Measurements from ENCODE around the gene TLDC2.

Gene TLDC2

DNA sequence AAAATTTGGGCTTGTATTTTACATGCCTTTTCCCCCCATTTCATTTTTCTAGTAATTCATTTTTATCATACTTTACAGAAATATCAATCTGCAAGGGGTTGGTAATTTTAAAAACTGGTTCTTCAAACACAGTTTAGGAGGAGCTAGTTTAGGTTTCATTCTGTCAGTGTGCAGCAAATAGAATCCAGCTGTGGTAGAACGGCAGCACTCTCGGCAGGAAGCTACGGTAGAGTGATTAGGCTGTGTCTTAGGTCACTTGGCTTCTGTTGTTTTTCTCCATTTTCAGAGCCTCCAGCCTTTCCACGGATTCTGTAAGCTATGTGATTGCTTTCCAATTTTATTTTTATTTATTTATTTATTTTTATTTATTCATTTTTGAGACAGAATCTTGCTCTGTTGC lies 32.7 kb downstream of the TLDC2 start:
- no peak overlapping the region for H3K4me3 ChIP-seq (replicated peaks in 1 of 2; ENCODE audit: low read depth in 2 of 2, low read length in 2 of 2)
- TF ChIP-seq, protein P1, sequence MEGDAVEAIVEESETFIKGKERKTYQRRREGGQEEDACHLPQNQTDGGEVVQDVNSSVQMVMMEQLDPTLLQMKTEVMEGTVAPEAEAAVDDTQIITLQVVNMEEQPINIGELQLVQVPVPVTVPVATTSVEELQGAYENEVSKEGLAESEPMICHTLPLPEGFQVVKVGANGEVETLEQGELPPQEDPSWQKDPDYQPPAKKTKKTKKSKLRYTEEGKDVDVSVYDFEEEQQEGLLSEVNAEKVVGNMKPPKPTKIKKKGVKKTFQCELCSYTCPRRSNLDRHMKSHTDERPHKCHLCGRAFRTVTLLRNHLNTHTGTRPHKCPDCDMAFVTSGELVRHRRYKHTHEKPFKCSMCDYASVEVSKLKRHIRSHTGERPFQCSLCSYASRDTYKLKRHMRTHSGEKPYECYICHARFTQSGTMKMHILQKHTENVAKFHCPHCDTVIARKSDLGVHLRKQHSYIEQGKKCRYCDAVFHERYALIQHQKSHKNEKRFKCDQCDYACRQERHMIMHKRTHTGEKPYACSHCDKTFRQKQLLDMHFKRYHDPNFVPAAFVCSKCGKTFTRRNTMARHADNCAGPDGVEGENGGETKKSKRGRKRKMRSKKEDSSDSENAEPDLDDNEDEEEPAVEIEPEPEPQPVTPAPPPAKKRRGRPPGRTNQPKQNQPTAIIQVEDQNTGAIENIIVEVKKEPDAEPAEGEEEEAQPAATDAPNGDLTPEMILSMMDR (IDR thresholded peaks at IDR 0.05; ENCODE audit: low read depth, low read length): no peak
- DNase-seq (ENCODE audit: low read depth in 2 of 2): no peak

DNA sequence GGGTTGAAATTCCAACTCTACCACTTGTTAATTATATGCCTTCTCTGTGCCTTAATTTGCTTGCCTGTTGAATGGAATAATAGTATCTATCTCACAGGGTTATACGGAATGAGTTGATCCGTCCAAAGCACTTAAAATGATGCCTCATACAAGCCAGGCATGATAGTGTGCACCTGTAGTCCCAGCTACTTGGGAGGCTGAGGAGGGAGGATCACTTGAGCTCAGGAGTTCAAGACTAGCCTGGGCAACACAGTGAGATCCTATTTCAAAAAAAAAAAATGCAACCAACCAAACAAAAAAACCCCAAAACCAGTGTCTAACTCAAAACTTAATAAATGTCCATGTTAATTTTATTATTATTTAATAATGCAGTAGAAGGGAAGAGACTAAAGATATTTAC lies 40.3 kb downstream of the TLDC2 start:
- DNase-seq (ENCODE audit: low read depth in 2 of 2): no peak
- TF ChIP-seq, protein P1 (IDR thresholded peaks at IDR 0.05; ENCODE audit: low read depth, low read length): no peak
- no peak overlapping the region for H3K4me3 ChIP-seq (replicated peaks in 1 of 2; ENCODE audit: low read depth in 2 of 2, low read length in 2 of 2)

DNA sequence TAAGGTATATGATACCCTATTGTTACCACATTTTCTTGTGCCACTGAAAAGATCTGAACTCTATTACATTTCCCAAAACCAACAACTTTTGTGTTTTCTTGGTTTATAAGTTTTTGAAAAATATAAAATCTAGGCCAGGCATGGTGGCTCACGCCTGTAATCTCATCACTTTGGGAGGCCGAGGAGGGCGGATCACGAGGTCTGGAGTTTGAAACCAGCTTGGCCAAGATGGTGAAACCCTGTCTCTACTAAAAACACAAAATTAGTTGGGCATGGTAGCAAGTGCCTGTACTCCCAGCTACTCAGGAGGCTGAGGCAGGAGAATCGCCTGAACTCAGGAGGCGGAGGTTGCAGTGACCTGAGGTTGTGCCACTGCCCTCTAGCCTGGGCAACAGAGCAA lies 41.3 kb downstream of the TLDC2 start:
- TF ChIP-seq, protein P1 (IDR thresholded peaks at IDR 0.05; ENCODE audit: low read depth, low read length): no peak
- DNase-seq (ENCODE audit: low read depth in 2 of 2): no peak
- H3K4me3 ChIP-seq (replicated peaks in 1 of 2; ENCODE audit: low read depth in 2 of 2, low read length in 2 of 2): no peak overlapping the region

DNA sequence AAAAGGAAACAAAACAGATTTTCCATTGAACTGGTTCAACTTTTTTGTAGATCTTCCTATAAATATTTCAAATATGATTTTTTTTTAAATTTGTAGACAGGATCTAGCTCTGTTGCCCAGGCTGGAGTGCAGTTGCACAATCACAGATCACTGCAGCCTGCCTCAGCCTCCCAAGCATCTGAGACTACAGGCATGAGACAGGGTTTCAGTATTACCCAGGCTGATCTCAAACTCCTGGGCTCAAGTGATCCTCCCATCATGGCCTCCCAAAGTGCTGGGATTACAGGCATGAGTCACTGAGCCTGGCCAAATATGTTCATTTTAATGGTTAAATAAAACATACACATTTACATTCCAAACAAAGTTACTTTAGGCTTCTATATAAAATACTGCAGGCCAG lies 42.0 kb downstream of the TLDC2 start:
- DNase-seq (ENCODE audit: low read depth in 2 of 2): peak in 1 of 2 donors; percentile 5
- H3K4me3 ChIP-seq (replicated peaks in 1 of 2; ENCODE audit: low read depth in 2 of 2, low read length in 2 of 2): no peak overlapping the region
- TF ChIP-seq, protein P1 (IDR thresholded peaks at IDR 0.05; ENCODE audit: low read depth, low read length): no peak

DNA sequence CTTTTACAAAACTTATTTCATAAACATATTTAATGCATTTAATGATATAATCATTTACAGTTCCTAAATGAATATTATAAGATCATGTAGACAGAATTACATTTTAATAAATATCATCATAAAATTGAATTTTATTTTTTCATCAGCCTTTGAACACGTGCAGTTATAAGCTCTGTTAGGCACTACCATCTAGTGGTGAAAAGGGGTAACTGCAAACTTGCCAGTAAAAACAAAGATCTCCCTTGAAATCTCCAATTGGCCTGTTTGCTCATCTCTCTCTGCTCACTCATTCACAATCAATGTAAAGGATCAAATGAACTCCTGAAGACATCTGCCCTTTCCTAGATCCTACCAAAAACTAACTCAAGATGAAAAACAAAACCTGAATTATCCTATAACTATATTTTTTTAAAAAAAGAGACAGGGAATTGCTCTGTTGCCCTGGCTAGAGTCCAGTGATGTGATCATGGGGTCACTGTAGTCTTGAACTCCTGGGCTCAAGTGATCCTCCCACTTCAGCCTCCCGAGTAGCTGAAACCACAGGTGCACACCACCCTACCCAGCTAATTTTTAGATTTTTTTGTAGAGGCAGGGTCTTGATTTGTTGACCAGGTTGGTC lies 43.9 kb downstream of the TLDC2 start:
- TF ChIP-seq, protein P1 (IDR thresholded peaks at IDR 0.05; ENCODE audit: low read depth, low read length): peak; percentile 94
- H3K4me3 ChIP-seq (replicated peaks in 1 of 2; ENCODE audit: low read depth in 2 of 2, low read length in 2 of 2): no peak overlapping the region
- DNase-seq (ENCODE audit: low read depth in 2 of 2): peak; percentile 77 to 82

DNA sequence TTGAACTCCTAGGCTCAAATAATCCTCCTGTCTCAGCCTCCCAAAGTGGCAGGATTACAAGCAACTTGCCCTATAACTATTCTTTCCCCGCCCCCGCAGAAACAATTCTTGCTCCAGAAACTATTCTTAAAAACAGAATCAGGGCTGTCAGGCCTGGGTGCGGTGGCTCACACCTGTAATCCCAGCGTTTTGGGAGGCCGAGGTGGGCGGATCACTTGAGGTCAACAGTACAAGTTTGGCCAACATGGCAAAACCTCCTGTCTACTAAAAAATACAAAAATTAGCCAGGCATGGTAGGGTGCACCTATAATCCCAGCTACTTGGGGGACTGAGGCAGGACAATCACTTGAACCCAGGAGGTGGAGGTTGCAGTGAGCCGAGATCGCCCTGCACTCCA lies 44.4 kb downstream of the TLDC2 start:
- H3K4me3 ChIP-seq (replicated peaks in 1 of 2; ENCODE audit: low read depth in 2 of 2, low read length in 2 of 2): no peak overlapping the region
- TF ChIP-seq, protein P1 (IDR thresholded peaks at IDR 0.05; ENCODE audit: low read depth, low read length): no peak
- no peak for DNase-seq (ENCODE audit: low read depth in 2 of 2)

Data from cardiac fibroblast (primary cell).